Vagina (tissue), 2 donors: Measurements from ENCODE around the gene MUC4. TPM values are rescaled to one million over a fixed set of nuclear protein-coding genes. Genes with fewer than 3 reads are reported as not detected.
"Not testable (repeated sequence)": the region's sequence is repeated elsewhere in the genome, so short reads cannot be mapped to it uniquely, and the experiment has no call there.

Source experiments
- DNase-seq, 2 donors: peaks; one replicate each; pipeline ENCODE4 v3.0.0-alpha.2; 2017; ENCODE audit errors: extremely low spot score in 2 of 2
- H3K27ac ChIP-seq: fragments of 200-600 bp; sonication (generic); one replicate; pipeline ENCODE4 v1.5.1; 2019
- H3K27me3 ChIP-seq: fragments of 200-600 bp; sonication (generic); one replicate; pipeline ENCODE4 v1.5.1; 2019
- H3K36me3 ChIP-seq, 2 donors: fragments of 200-600 bp; sonication (generic); one replicate each; pipeline ENCODE4 v1.5.1; 2017 to 2019
- H3K4me1 ChIP-seq: fragments of 200-600 bp; sonication (generic); one replicate; pipeline ENCODE4 v1.5.1; 2019
- H3K4me3 ChIP-seq, 2 donors: fragments of 200-600 bp; sonication (generic); 1 replicate in 1 of 2; 2 replicates in 1 of 2; pipeline ENCODE4 v1.5.1; 2016 to 2019
- H3K9me3 ChIP-seq: fragments of 200-600 bp; sonication (generic); one replicate; pipeline ENCODE4 v1.5.1; 2019
- POLR2A ChIP-seq, 2 donors: fragments of 450-650 bp; IDR thresholded peaks; one replicate each; pipeline ENCODE4 v1.6.1; 2017; ENCODE audit warnings: antibody characterized with exemption in 2 of 2, mild to moderate bottlenecking in 2 of 2, moderate library complexity in 2 of 2
- POLR2AphosphoS5 ChIP-seq, 2 donors: sonication (generic); formaldehyde crosslinking; IDR thresholded peaks; one replicate each; pipeline ENCODE4 v1.9.0; 2017; ENCODE audit warnings: antibody characterized with exemption in 2 of 2, mild to moderate bottlenecking in 2 of 2, low read depth in 1 of 2; ENCODE audit not compliant: insufficient read depth in 1 of 2
- intact Hi-C: fragments of 100-400 bp; cut with DNase I; formaldehyde crosslinking; loops from one replicate; pipeline ENCODE4 v1.15.1; 2023
- total RNA-seq: library from RNA; depleted of rRNA; stranded (reverse); fragments of >200 nt; gene quantifications from one replicate; pipeline ENCODE4 v1.2.3, GENCODE V29; 2016
- TF ChIP-seq, protein P1 (sequence below), 3 experiments: fragments of 450-650 bp in 2 of 3; fragments of 200-600 bp in 1 of 3; sonication (generic) in 1 of 3; IDR thresholded peaks; one replicate each; pipeline ENCODE4 v1.5.1; 2017 to 2019; ENCODE audit warnings: antibody characterized with exemption in 3 of 3, mild to moderate bottlenecking in 2 of 3, moderate library complexity in 2 of 3

Gene MUC4
- total RNA-seq, 1 donor from 2014 or later, result 36.1 TPM

- Histone ChIP-seq H3K9me3 (no peaks in the 10 kb centered on the region), H3K4me1 (no peaks in the 10 kb centered on the region), H3K27ac (no peak overlapping the region), H3K36me3 (no peaks in the 10 kb centered on the region), H3K4me3 (no peak overlapping the region), H3K27me3 (no peaks in the 10 kb centered on the region)
- no peak for DNase-seq
- TF ChIP-seq, protein P1, sequence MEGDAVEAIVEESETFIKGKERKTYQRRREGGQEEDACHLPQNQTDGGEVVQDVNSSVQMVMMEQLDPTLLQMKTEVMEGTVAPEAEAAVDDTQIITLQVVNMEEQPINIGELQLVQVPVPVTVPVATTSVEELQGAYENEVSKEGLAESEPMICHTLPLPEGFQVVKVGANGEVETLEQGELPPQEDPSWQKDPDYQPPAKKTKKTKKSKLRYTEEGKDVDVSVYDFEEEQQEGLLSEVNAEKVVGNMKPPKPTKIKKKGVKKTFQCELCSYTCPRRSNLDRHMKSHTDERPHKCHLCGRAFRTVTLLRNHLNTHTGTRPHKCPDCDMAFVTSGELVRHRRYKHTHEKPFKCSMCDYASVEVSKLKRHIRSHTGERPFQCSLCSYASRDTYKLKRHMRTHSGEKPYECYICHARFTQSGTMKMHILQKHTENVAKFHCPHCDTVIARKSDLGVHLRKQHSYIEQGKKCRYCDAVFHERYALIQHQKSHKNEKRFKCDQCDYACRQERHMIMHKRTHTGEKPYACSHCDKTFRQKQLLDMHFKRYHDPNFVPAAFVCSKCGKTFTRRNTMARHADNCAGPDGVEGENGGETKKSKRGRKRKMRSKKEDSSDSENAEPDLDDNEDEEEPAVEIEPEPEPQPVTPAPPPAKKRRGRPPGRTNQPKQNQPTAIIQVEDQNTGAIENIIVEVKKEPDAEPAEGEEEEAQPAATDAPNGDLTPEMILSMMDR (IDR thresholded peaks at IDR 0.05), result no peak
- no peak for TF ChIP-seq POLR2A (IDR thresholded peaks at IDR 0.05)
- no peak for TF ChIP-seq POLR2AphosphoS5 (IDR thresholded peaks at IDR 0.05; ENCODE audit: insufficient read depth in 1 of 2, low read depth in 1 of 2)
- intact Hi-C loops, result no loop called here
Observed at GRCh38 chr3:195794708-195795107, 17.0 kb downstream of the MUC4 start.

- H3K27me3 ChIP-seq, intact Hi-C loops, H3K27ac ChIP-seq, H3K36me3 ChIP-seq, H3K9me3 ChIP-seq, DNase-seq, H3K4me3 ChIP-seq, H3K4me1 ChIP-seq: not testable (repeated sequence)
Observed at GRCh38 chr3:195792621-195793020, 19.1 kb downstream of the MUC4 start.

- Histone ChIP-seq H3K4me3 (no peak overlapping the region), H3K4me1 (no peaks in the 10 kb centered on the region), H3K27ac (no peak overlapping the region), H3K27me3 (no peaks in the 10 kb centered on the region), H3K36me3 (no peaks in the 10 kb centered on the region), H3K9me3 (no peaks in the 10 kb centered on the region)
- TF ChIP-seq POLR2A (IDR thresholded peaks at IDR 0.05) (no peak), POLR2AphosphoS5 (IDR thresholded peaks at IDR 0.05; ENCODE audit: insufficient read depth in 1 of 2, low read depth in 1 of 2) (no peak)
- TF ChIP-seq, protein P1 (IDR thresholded peaks at IDR 0.05), result no peak
- DNase-seq, result no peak
- intact Hi-C loops, result no loop called here
Observed at GRCh38 chr3:195790901-195791300, 20.8 kb downstream of the MUC4 start.

GRCh38 chr3:195788711-195789581 lies 22.8 kb downstream of the MUC4 start:
- Histone ChIP-seq H3K4me3 (no peak overlapping the region), H3K4me1 (no peaks in the 10 kb centered on the region), H3K27ac (no peak overlapping the region), H3K9me3 (no peaks in the 10 kb centered on the region), H3K27me3 (no peaks in the 10 kb centered on the region), H3K36me3 (no peaks in the 10 kb centered on the region)
- intact Hi-C loops, result no loop called here
- TF ChIP-seq POLR2AphosphoS5 (IDR thresholded peaks at IDR 0.05; ENCODE audit: insufficient read depth in 1 of 2, low read depth in 1 of 2) (no peak), POLR2A (IDR thresholded peaks at IDR 0.05) (no peak)
- TF ChIP-seq, protein P1 (IDR thresholded peaks at IDR 0.05), result no peak
- DNase-seq, result no peak

DNA sequence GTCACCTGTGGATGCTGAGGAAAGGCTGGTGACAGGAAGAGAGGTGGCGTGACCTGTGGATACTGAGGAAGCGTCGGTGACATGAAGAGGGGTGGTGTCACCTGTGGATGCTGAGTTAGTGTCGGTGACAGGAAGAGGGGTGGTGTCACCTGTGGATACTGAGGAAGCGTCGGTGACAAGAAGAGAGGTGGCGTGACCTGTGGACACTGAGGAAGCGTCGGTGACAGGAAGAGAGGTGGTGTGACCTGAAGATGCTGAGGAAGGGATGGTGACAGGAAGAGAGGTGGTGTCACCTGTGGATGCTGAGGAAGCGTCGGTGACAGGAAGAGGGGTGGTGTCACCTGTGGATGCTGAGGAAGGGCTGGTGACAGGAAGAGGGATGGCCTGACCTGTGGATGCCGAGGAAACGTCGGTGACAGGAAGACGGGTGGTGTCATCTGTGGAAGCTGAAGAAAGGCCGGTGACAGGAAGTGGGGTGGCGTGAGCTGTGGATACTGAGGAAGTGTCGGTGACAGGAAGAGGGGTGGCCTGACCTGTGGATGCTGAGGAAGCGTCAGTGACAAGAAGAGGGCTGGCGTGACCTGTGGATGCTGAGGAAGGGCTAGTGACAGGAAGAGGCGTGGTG lies 25.8 kb downstream of the MUC4 start:
- H3K4me3 ChIP-seq, H3K27ac ChIP-seq, H3K9me3 ChIP-seq, DNase-seq, H3K27me3 ChIP-seq, intact Hi-C loops, H3K36me3 ChIP-seq, H3K4me1 ChIP-seq: not testable (repeated sequence)

- H3K4me3 ChIP-seq, H3K4me1 ChIP-seq, H3K36me3 ChIP-seq, H3K27ac ChIP-seq, DNase-seq, H3K9me3 ChIP-seq, intact Hi-C loops, H3K27me3 ChIP-seq: not testable (repeated sequence)
Observed at GRCh38 chr3:195784031-195784430, 27.7 kb downstream of the MUC4 start.

DNA sequence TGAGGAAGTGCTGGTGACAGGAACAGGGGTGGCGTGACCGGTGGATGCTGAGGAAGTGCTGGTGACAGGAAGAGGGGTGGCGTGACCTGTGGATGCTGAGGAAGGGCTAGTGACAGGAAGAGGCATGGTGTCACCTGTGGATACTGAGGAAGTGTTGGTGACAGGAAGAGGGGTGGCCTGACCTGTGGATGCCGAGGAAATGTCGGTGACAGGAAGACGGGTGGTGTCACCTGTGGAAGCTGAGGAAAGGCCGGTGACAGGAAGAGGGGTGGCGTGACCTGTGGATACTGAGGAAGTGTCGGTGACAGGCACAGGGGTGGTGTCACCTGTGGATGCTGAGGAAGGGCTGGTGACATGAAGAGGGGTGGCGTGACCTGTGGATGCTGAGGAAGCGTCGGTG lies 30.5 kb downstream of the MUC4 start:
- H3K27ac ChIP-seq, H3K4me1 ChIP-seq, H3K4me3 ChIP-seq, H3K9me3 ChIP-seq, DNase-seq, intact Hi-C loops, H3K27me3 ChIP-seq, H3K36me3 ChIP-seq: not testable (repeated sequence)
